CD4-positive, alpha-beta T cell treated with Interferon alpha-2 for 1 hour (primary cell): ENCODE measurements around the gene EHHADH.
"Not testable (repeated sequence)": the region's sequence is repeated elsewhere in the genome, so short reads cannot be mapped to it uniquely, and the experiment has no call there.

Source experiments
- DNase-seq, 2 donors: peaks; one replicate each; pipeline ENCODE4 v3.0.0-alpha.2; 2020 to 2022

Gene EHHADH

GRCh38 chr3:185253645-185254410, at the start of gene EHHADH:
Gene EHHADH (minus strand): TSS chr3:185254049. CDS start chr3:185254022, 27 bp downstream.
- DNase-seq, result peak; percentile 36 to 55

- not testable (repeated sequence) for DNase-seq
Observed at GRCh38 chr3:185299918-185300426, 46.1 kb upstream of the EHHADH start.

GRCh38 chr3:185297867-185298266, 44.0 kb upstream of the EHHADH start:
- DNase-seq, result no peak

- DNase-seq, result no peak
Observed at GRCh38 chr3:185292238-185292637, 38.4 kb upstream of the EHHADH start.

GRCh38 chr3:185290266-185290665, 36.4 kb upstream of the EHHADH start:
- no peak for DNase-seq

GRCh38 chr3:185283374-185283935, 29.6 kb upstream of the EHHADH start:
- DNase-seq, result no peak

GRCh38 chr3:185282696-185283373, 29.0 kb upstream of the EHHADH start:
- DNase-seq, result peak; percentile 94 to 95

- peak in 1 of 2 donors; percentile 40 for DNase-seq
Observed at GRCh38 chr3:185280572-185281365, 26.9 kb upstream of the EHHADH start.

- no peak for DNase-seq
Observed at GRCh38 chr3:185279587-185280138, 25.8 kb upstream of the EHHADH start.

GRCh38 chr3:185276415-185276814, 22.6 kb upstream of the EHHADH start:
- no peak for DNase-seq

- DNase-seq, result no peak
Observed at GRCh38 chr3:185272033-185272432, 18.2 kb upstream of the EHHADH start.

GRCh38 chr3:185270956-185271332, 17.1 kb upstream of the EHHADH start:
- DNase-seq, result no peak

- no peak for DNase-seq
Observed at GRCh38 chr3:185270262-185270955, 16.6 kb upstream of the EHHADH start.

GRCh38 chr3:185268194-185268962, 14.5 kb upstream of the EHHADH start:
- no peak for DNase-seq

- DNase-seq, result no peak
Observed at GRCh38 chr3:185267193-185267592, 13.3 kb upstream of the EHHADH start.

- DNase-seq, result no peak
Observed at GRCh38 chr3:185264849-185265553, 11.2 kb upstream of the EHHADH start.

- no peak for DNase-seq
Observed at GRCh38 chr3:185263423-185263822, 9.6 kb upstream of the EHHADH start.

- no peak for DNase-seq
Observed at GRCh38 chr3:185257334-185257733, 3.5 kb upstream of the EHHADH start.

GRCh38 chr3:185254799-185255198, 950 bp upstream of the EHHADH start:
- no peak for DNase-seq

GRCh38 chr3:185253133-185253532, 716 bp downstream of the EHHADH start:
- not testable (repeated sequence) for DNase-seq

GRCh38 chr3:185251272-185251671, 2.6 kb downstream of the EHHADH start:
- no peak for DNase-seq
